ENCODE measurements around the gene PRAMEF17. TPM values are rescaled to one million over a fixed set of nuclear protein-coding genes. Genes with fewer than 3 reads are reported as not detected.
"Not testable (repeated sequence)": the region's sequence is repeated elsewhere in the genome, so short reads cannot be mapped to it uniquely, and the experiment has no call there.

The PRAMEF17 gene
- total RNA-seq = not detected
- polyA plus RNA-seq (ENCODE audit: insufficient read depth in 1 of 8, insufficient read length in 8 of 8, low replicate concordance in 1 of 8) = not detected
- long read RNA-seq, donor 1 = 0 reads
- long read RNA-seq, donor 2 = 0 reads
- long read RNA-seq, donor 3 = 0 reads
- long read RNA-seq, donor 4 = 0 reads
- long read RNA-seq, donor 5 = 0 reads
- long read RNA-seq, donor 6 = 0 reads
- long read RNA-seq, donor 7 = 0 reads
- long read RNA-seq, donor 8 = 0 reads
- long read RNA-seq, donor 9 = 0 reads
- long read RNA-seq, donor 10 = 0 reads
- long read RNA-seq, donor 11 = 0 reads

- not testable (repeated sequence) for H3K9me3 ChIP-seq (replicated peaks; ENCODE audit: control insufficient read depth, low read depth, low read length); H3K4me3 ChIP-seq (ENCODE audit: low read length); DNase-seq; H3K27ac ChIP-seq (ENCODE audit: low read length); H3K36me3 ChIP-seq (ENCODE audit: control insufficient read depth, insufficient read depth, low read length); H3K27me3 ChIP-seq (ENCODE audit: control insufficient read depth, insufficient read depth, low read length); H3K4me1 ChIP-seq (ENCODE audit: control insufficient read depth, insufficient read depth, low read length)
Observed at GRCh38 chr1:13389332-13389731, at the start of gene PRAMEF17. Gene PRAMEF17, plus strand, starts transcription at chr1:13389632. Its CDS starts 26 bp downstream, at chr1:13389658.

- H3K9me3 ChIP-seq (replicated peaks; ENCODE audit: control insufficient read depth, low read depth, low read length); H3K4me1 ChIP-seq (ENCODE audit: control insufficient read depth, insufficient read depth, low read length); H3K27me3 ChIP-seq (ENCODE audit: control insufficient read depth, insufficient read depth, low read length); DNase-seq; H3K27ac ChIP-seq (ENCODE audit: low read length); H3K4me3 ChIP-seq (ENCODE audit: low read length); H3K36me3 ChIP-seq (ENCODE audit: control insufficient read depth, insufficient read depth, low read length): not testable (repeated sequence)
- 90% methylated on average over 2 of the region's 8 CpGs for WGBS (ENCODE audit: insufficient coverage)
Observed at GRCh38 chr1:13342496-13342895, 46.9 kb upstream of the PRAMEF17 start.

GRCh38 chr1:13347034-13347433, 42.4 kb upstream of the PRAMEF17 start, which contains the start of gene PRAMEF14:
Gene PRAMEF14, minus strand, starts transcription at chr1:13347134. Its CDS starts 1,820 bp downstream, at chr1:13345314.
- H3K4me1 ChIP-seq (ENCODE audit: control insufficient read depth, insufficient read depth, low read length); H3K9me3 ChIP-seq (replicated peaks; ENCODE audit: control insufficient read depth, low read depth, low read length); H3K27ac ChIP-seq (ENCODE audit: low read length); H3K27me3 ChIP-seq (ENCODE audit: control insufficient read depth, insufficient read depth, low read length); H3K36me3 ChIP-seq (ENCODE audit: control insufficient read depth, insufficient read depth, low read length); DNase-seq; H3K4me3 ChIP-seq (ENCODE audit: low read length): not testable (repeated sequence)
- no CpG with 5 or more reads among the region's 7 CpGs for WGBS (ENCODE audit: insufficient coverage)

GRCh38 chr1:13353476-13353875, 36.0 kb upstream of the PRAMEF17 start:
- no CpG with 5 or more reads among the region's 8 CpGs for WGBS (ENCODE audit: insufficient coverage)
- not testable (repeated sequence) for DNase-seq; H3K27me3 ChIP-seq (ENCODE audit: control insufficient read depth, insufficient read depth, low read length); H3K4me1 ChIP-seq (ENCODE audit: control insufficient read depth, insufficient read depth, low read length); H3K4me3 ChIP-seq (ENCODE audit: low read length); H3K27ac ChIP-seq (ENCODE audit: low read length); H3K36me3 ChIP-seq (ENCODE audit: control insufficient read depth, insufficient read depth, low read length); H3K9me3 ChIP-seq (replicated peaks; ENCODE audit: control insufficient read depth, low read depth, low read length)

GRCh38 chr1:13354475-13354874, 35.0 kb upstream of the PRAMEF17 start:
- no CpG with 5 or more reads among the region's 9 CpGs for WGBS (ENCODE audit: insufficient coverage)
- not testable (repeated sequence) for H3K9me3 ChIP-seq (replicated peaks; ENCODE audit: control insufficient read depth, low read depth, low read length); H3K4me1 ChIP-seq (ENCODE audit: control insufficient read depth, insufficient read depth, low read length); H3K27me3 ChIP-seq (ENCODE audit: control insufficient read depth, insufficient read depth, low read length); H3K27ac ChIP-seq (ENCODE audit: low read length); DNase-seq; H3K36me3 ChIP-seq (ENCODE audit: control insufficient read depth, insufficient read depth, low read length); H3K4me3 ChIP-seq (ENCODE audit: low read length)

GRCh38 chr1:13356774-13357173, 32.7 kb upstream of the PRAMEF17 start:
- H3K4me1 ChIP-seq (ENCODE audit: control insufficient read depth, insufficient read depth, low read length); H3K27ac ChIP-seq (ENCODE audit: low read length); H3K36me3 ChIP-seq (ENCODE audit: control insufficient read depth, insufficient read depth, low read length); H3K27me3 ChIP-seq (ENCODE audit: control insufficient read depth, insufficient read depth, low read length); H3K4me3 ChIP-seq (ENCODE audit: low read length); H3K9me3 ChIP-seq (replicated peaks; ENCODE audit: control insufficient read depth, low read depth, low read length): not testable (repeated sequence)
- DNase-seq = peak; percentile 52
- WGBS (ENCODE audit: insufficient coverage) = 0% methylated on average over 1 of the region's 5 CpGs

- not testable (repeated sequence) for H3K9me3 ChIP-seq (replicated peaks; ENCODE audit: control insufficient read depth, low read depth, low read length); H3K27me3 ChIP-seq (ENCODE audit: control insufficient read depth, insufficient read depth, low read length); H3K36me3 ChIP-seq (ENCODE audit: control insufficient read depth, insufficient read depth, low read length); H3K4me1 ChIP-seq (ENCODE audit: control insufficient read depth, insufficient read depth, low read length); H3K4me3 ChIP-seq (ENCODE audit: low read length); DNase-seq; H3K27ac ChIP-seq (ENCODE audit: low read length)
- no CpG with 5 or more reads among the region's 7 CpGs for WGBS (ENCODE audit: insufficient coverage)
Observed at GRCh38 chr1:13362364-13362763, 27.1 kb upstream of the PRAMEF17 start.

GRCh38 chr1:13364928-13365327, 24.5 kb upstream of the PRAMEF17 start:
- WGBS (ENCODE audit: insufficient coverage) = no CpG with 5 or more reads among the region's 4 CpGs
- not testable (repeated sequence) for H3K4me1 ChIP-seq (ENCODE audit: control insufficient read depth, insufficient read depth, low read length); H3K27ac ChIP-seq (ENCODE audit: low read length)

GRCh38 chr1:13366536-13366935, 22.9 kb upstream of the PRAMEF17 start:
- not testable (repeated sequence) for H3K27me3 ChIP-seq (ENCODE audit: control insufficient read depth, insufficient read depth, low read length); H3K36me3 ChIP-seq (ENCODE audit: control insufficient read depth, insufficient read depth, low read length); H3K4me3 ChIP-seq (ENCODE audit: low read length); H3K9me3 ChIP-seq (replicated peaks; ENCODE audit: control insufficient read depth, low read depth, low read length); H3K27ac ChIP-seq (ENCODE audit: low read length); H3K4me1 ChIP-seq (ENCODE audit: control insufficient read depth, insufficient read depth, low read length); DNase-seq
- WGBS (ENCODE audit: insufficient coverage) = no CpG with 5 or more reads among the region's 3 CpGs

More at GRCh38 chr1:13364928-13365327, 24.5 kb upstream of the PRAMEF17 start:
- not testable (repeated sequence) for H3K9me3 ChIP-seq (replicated peaks; ENCODE audit: control insufficient read depth, low read depth, low read length); H3K4me3 ChIP-seq (ENCODE audit: low read length); H3K36me3 ChIP-seq (ENCODE audit: control insufficient read depth, insufficient read depth, low read length); H3K27me3 ChIP-seq (ENCODE audit: control insufficient read depth, insufficient read depth, low read length); DNase-seq

GRCh38 chr1:13368544-13368943, 20.9 kb upstream of the PRAMEF17 start:
- DNase-seq; H3K27ac ChIP-seq (ENCODE audit: low read length); H3K27me3 ChIP-seq (ENCODE audit: control insufficient read depth, insufficient read depth, low read length); H3K36me3 ChIP-seq (ENCODE audit: control insufficient read depth, insufficient read depth, low read length); H3K4me1 ChIP-seq (ENCODE audit: control insufficient read depth, insufficient read depth, low read length); H3K9me3 ChIP-seq (replicated peaks; ENCODE audit: control insufficient read depth, low read depth, low read length); H3K4me3 ChIP-seq (ENCODE audit: low read length): not testable (repeated sequence)
- 90% methylated on average over 2 of the region's 4 CpGs for WGBS (ENCODE audit: insufficient coverage)

GRCh38 chr1:13378983-13379382, 10.4 kb upstream of the PRAMEF17 start:
- not testable (repeated sequence) for H3K4me1 ChIP-seq (ENCODE audit: control insufficient read depth, insufficient read depth, low read length); H3K27ac ChIP-seq (ENCODE audit: low read length); H3K9me3 ChIP-seq (replicated peaks; ENCODE audit: control insufficient read depth, low read depth, low read length); DNase-seq; H3K36me3 ChIP-seq (ENCODE audit: control insufficient read depth, insufficient read depth, low read length); H3K4me3 ChIP-seq (ENCODE audit: low read length); H3K27me3 ChIP-seq (ENCODE audit: control insufficient read depth, insufficient read depth, low read length)
- no CpG with 5 or more reads among the region's 3 CpGs for WGBS (ENCODE audit: insufficient coverage)
